ENCODE data around the gene SYT9.

SYT9 gene

DNA sequence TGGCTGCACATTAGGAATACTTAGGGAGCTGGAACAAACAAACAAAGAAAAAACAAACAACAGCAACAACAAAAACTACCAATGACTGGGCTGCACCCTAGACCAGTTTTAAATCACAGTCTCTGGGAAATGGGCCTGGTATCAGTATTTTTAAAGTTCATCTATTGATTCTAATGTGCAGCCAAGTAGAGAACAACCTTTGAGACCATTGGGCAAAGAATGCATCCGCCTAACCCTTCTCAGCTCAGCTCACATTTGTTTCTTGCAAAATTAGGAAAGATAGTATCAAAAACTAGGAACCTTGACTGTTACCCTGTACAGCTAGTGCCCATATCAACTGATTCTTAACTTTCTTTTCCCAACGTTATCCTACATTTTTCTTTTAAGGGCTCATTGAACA is 5.2 kb downstream of the SYT9 start:
- no peak overlapping the region for H3K4me2 ChIP-seq (ENCODE audit: low read length)
- H3F3A ChIP-seq (ENCODE audit: control insufficient read depth, insufficient read depth), result no peaks in the 10 kb centered on the region

DNA sequence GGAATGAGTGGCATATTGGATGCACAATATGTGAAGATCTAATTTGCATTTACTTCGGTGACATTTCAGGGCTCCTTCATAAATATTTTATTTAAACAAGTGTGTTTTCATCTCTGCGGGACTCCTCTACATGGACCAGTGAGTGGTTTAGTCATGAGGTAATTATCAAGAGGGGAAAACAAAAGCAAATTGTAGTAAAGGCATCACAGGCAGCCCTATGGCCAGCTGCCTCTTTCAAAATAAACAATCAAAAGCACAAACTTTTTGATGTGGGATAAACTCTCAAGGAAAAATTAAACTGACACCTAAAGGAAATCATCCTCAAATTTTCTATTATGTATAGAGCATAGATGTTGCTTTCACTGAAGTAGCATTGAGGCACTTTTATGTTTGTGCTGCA is 6.0 kb downstream of the SYT9 start:
- Histone ChIP-seq H3K4me3 (ENCODE audit: low read length) (no peak overlapping the region), H3K4me2 (ENCODE audit: low read length) (no peak overlapping the region), H3K9me3 (ENCODE audit: control insufficient read depth, insufficient read depth, low read length) (no peaks in the 10 kb centered on the region), H3F3A (ENCODE audit: control insufficient read depth, insufficient read depth) (no peaks in the 10 kb centered on the region), H3K79me2 (ENCODE audit: control insufficient read depth, low read length) (no peaks in the 10 kb centered on the region), H3K27me3 (ENCODE audit: control insufficient read depth, low read length) (no peaks in the 10 kb centered on the region), H3K4me1 (ENCODE audit: control insufficient read depth, low read length) (no peaks in the 10 kb centered on the region), H3K36me3 (ENCODE audit: control insufficient read depth, low read length) (no peaks in the 10 kb centered on the region), H4K20me1 (ENCODE audit: control insufficient read depth, insufficient read depth, low read depth, low read length) (no peaks in the 10 kb centered on the region), H3K9me2 (replicated peaks; ENCODE audit: control insufficient read depth, low read length) (no peaks in the 10 kb centered on the region), H3K27ac (ENCODE audit: low read depth, low read length) (no peak overlapping the region)
- TF ChIP-seq CTCF (IDR thresholded peaks at IDR 0.05; ENCODE audit: low read depth, low read length, poor library complexity, severe bottlenecking) (no peak), EZH2phosphoT487 (IDR thresholded peaks at IDR 0.05; ENCODE audit: borderline replicate concordance, low read length) (no peak)

More for the DNA sequence above, 5.2 kb downstream of the SYT9 start:
- H3K36me3 ChIP-seq (ENCODE audit: control insufficient read depth, low read length), result no peaks in the 10 kb centered on the region
- H3K27ac ChIP-seq (ENCODE audit: low read depth, low read length), result no peak overlapping the region
- no peaks in the 10 kb centered on the region for H3K4me1 ChIP-seq (ENCODE audit: control insufficient read depth, low read length)
- H3K9me2 ChIP-seq (replicated peaks; ENCODE audit: control insufficient read depth, low read length), result no peaks in the 10 kb centered on the region
- no peaks in the 10 kb centered on the region for H4K20me1 ChIP-seq (ENCODE audit: control insufficient read depth, insufficient read depth, low read depth, low read length)
- no peaks in the 10 kb centered on the region for H3K79me2 ChIP-seq (ENCODE audit: control insufficient read depth, low read length)
- no peak for TF ChIP-seq EZH2phosphoT487 (IDR thresholded peaks at IDR 0.05; ENCODE audit: borderline replicate concordance, low read length)
- H3K4me3 ChIP-seq (ENCODE audit: low read length), result no peak overlapping the region
- H3K27me3 ChIP-seq (ENCODE audit: control insufficient read depth, low read length), result no peaks in the 10 kb centered on the region
- no peaks in the 10 kb centered on the region; the same call in 1 of the 2 replicates for H3K9me3 ChIP-seq (ENCODE audit: control insufficient read depth, insufficient read depth, low read length)

DNA sequence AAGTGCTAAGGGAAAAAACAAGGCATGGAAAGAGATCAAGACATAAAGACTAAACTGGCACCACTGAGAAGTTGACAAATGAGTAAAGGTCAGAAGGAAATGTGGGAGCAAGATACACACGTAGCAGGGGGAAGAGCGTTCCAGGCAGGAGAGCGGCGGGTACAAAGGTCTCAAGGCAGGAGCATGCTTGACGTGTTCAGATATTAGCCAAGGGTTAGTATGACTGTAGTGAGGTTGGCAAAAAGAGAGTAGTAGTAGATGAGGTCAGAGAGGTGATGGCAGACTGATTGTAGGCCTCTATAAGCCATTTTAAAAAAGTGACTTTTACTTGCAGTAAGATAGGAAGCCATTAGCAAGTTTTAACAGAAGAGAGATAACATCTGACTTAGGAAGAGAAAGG is 9.9 kb downstream of the SYT9 start:
- Histone ChIP-seq H3K4me2 (ENCODE audit: low read length) (no peak overlapping the region), H3K9me3 (ENCODE audit: control insufficient read depth, insufficient read depth, low read length) (no peaks in the 10 kb centered on the region), H3K27me3 (ENCODE audit: control insufficient read depth, low read length) (no peaks in the 10 kb centered on the region), H4K20me1 (ENCODE audit: control insufficient read depth, insufficient read depth, low read depth, low read length) (no peaks in the 10 kb centered on the region), H3K9me2 (replicated peaks; ENCODE audit: control insufficient read depth, low read length) (no peaks in the 10 kb centered on the region), H3F3A (ENCODE audit: control insufficient read depth, insufficient read depth) (no peaks in the 10 kb centered on the region), H3K27ac (ENCODE audit: low read depth, low read length) (no peak overlapping the region), H3K4me1 (ENCODE audit: control insufficient read depth, low read length) (no peaks in the 10 kb centered on the region), H3K79me2 (ENCODE audit: control insufficient read depth, low read length) (no peaks in the 10 kb centered on the region), H3K4me3 (ENCODE audit: low read length) (no peak overlapping the region), H3K36me3 (ENCODE audit: control insufficient read depth, low read length) (no peaks in the 10 kb centered on the region)
- TF ChIP-seq EZH2phosphoT487 (IDR thresholded peaks at IDR 0.05; ENCODE audit: borderline replicate concordance, low read length) (no peak), CTCF (IDR thresholded peaks at IDR 0.05; ENCODE audit: low read depth, low read length, poor library complexity, severe bottlenecking) (no peak)

DNA sequence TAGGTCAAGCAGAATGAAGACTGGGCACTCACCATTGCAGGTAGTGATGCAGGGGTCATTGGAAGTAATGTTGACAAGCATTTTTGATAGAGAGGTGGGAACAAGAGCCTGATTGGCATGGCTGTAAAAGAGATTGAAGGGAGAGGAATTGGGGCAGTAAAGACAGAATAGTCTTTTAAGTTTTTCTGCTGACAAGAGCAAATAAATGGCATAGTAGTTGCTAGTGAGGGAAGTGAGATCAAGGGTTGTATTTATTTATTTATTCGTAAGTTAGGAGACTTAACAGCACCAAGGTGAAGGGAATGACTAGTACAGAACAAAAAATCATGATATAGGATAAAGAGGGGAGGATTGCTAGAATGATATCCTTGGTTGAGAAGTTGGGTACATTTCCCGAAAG is 11.0 kb downstream of the SYT9 start:
- H3F3A ChIP-seq (ENCODE audit: control insufficient read depth, insufficient read depth), result no peaks in the 10 kb centered on the region
- no peaks in the 10 kb centered on the region for H3K36me3 ChIP-seq (ENCODE audit: control insufficient read depth, low read length)
- H3K9me2 ChIP-seq (replicated peaks; ENCODE audit: control insufficient read depth, low read length), result no peaks in the 10 kb centered on the region
- no peak overlapping the region for H3K4me2 ChIP-seq (ENCODE audit: low read length)
- no peak overlapping the region for H3K27ac ChIP-seq (ENCODE audit: low read depth, low read length)
- TF ChIP-seq CTCF (IDR thresholded peaks at IDR 0.05; ENCODE audit: low read depth, low read length, poor library complexity, severe bottlenecking) (no peak), EZH2phosphoT487 (IDR thresholded peaks at IDR 0.05; ENCODE audit: borderline replicate concordance, low read length) (no peak)
- no peaks in the 10 kb centered on the region for H4K20me1 ChIP-seq (ENCODE audit: control insufficient read depth, insufficient read depth, low read depth, low read length)
- H3K4me1 ChIP-seq (ENCODE audit: control insufficient read depth, low read length), result no peaks in the 10 kb centered on the region
- H3K9me3 ChIP-seq (ENCODE audit: control insufficient read depth, insufficient read depth, low read length), result no peaks in the 10 kb centered on the region
- H3K79me2 ChIP-seq (ENCODE audit: control insufficient read depth, low read length), result no peaks in the 10 kb centered on the region
- no peaks in the 10 kb centered on the region for H3K27me3 ChIP-seq (ENCODE audit: control insufficient read depth, low read length)
- no peak overlapping the region for H3K4me3 ChIP-seq (ENCODE audit: low read length)
